HepG2 (cell line): Measurements from ENCODE around the gene GNAT2. TPM values are rescaled to one million over a fixed set of nuclear protein-coding genes. Genes with fewer than 3 reads are reported as not detected.

Source experiments
- ADNP ChIP-seq: sonication (generic); formaldehyde crosslinking; IDR thresholded peaks from 2 replicates; pipeline ENCODE4 v1.4.0; 2020; ENCODE audit warnings: missing genetic modification reagents
- AKAP8 ChIP-seq: sonication (generic); formaldehyde crosslinking; IDR thresholded peaks from 2 replicates; pipeline ENCODE4 v1.5.1; 2020; ENCODE audit warnings: mild to moderate bottlenecking, missing genetic modification reagents
- CEBPB ChIP-seq: IDR thresholded peaks from 2 replicates; pipeline ENCODE4 v1.6.1; 2011; ENCODE audit warnings: low read depth, low read length, improper control_type of control experiment, borderline replicate concordance
- DNMT1 ChIP-seq: sonication (generic); formaldehyde crosslinking; IDR thresholded peaks from 2 replicates; pipeline ENCODE4 v1.5.1; 2020; ENCODE audit warnings: mild to moderate bottlenecking, missing genetic modification reagents
- FOSL1 ChIP-seq: sonication (generic); formaldehyde crosslinking; IDR thresholded peaks from 2 replicates; pipeline ENCODE4 v1.9.0; 2021; ENCODE audit warnings: missing genetic modification reagents, borderline replicate concordance
- HMG20A ChIP-seq: IDR thresholded peaks from 2 replicates; pipeline ENCODE4 v1.6.1; 2016; ENCODE audit warnings: borderline replicate concordance
- HNRNPH1 ChIP-seq: fragments of 200-400 bp; formaldehyde crosslinking; optimal IDR thresholded peaks from 2 replicates; pipeline ENCODE3; 2017; ENCODE audit warnings: mild to moderate bottlenecking, low read depth, low read length
- HOXA7 ChIP-seq: sonication (generic); formaldehyde crosslinking; IDR thresholded peaks from 2 replicates; pipeline ENCODE4 v1.8.1; 2022; ENCODE audit warnings: mild to moderate bottlenecking, missing genetic modification reagents, moderate library complexity
- NCOA2 ChIP-seq: sonication (generic); formaldehyde crosslinking; IDR thresholded peaks from 2 replicates; pipeline ENCODE4 v1.8.0; 2022; ENCODE audit warnings: inconsistent platforms
- NKX3-1 ChIP-seq: sonication (generic); formaldehyde crosslinking; IDR thresholded peaks from 2 replicates; pipeline ENCODE4 v1.5.0; 2020; ENCODE audit warnings: missing genetic modification reagents
- PHF21A ChIP-seq: sonication (generic); formaldehyde crosslinking; IDR thresholded peaks from 2 replicates; pipeline ENCODE4 v1.5.0; 2020; ENCODE audit warnings: mild to moderate bottlenecking, missing genetic modification reagents
- PITX1 ChIP-seq: sonication (generic); formaldehyde crosslinking; IDR thresholded peaks from 2 replicates; pipeline ENCODE4 v1.5.1; 2020; ENCODE audit warnings: mild to moderate bottlenecking, missing genetic modification reagents
- POLR2AphosphoS2 ChIP-seq: IDR thresholded peaks from 2 replicates; pipeline ENCODE4 v1.6.1; 2011; ENCODE audit warnings: low read depth, low read length, improper control_type of control experiment
- RFXAP ChIP-seq: sonication (generic); formaldehyde crosslinking; IDR thresholded peaks from 2 replicates; pipeline ENCODE4 v1.4.0; 2020; ENCODE audit warnings: missing genetic modification reagents, borderline replicate concordance
- SOX13 ChIP-seq, 3 experiments: fragments of 450-650 bp in 1 of 3; sonication (generic) in 1 of 3; formaldehyde crosslinking in 1 of 3; IDR thresholded peaks in 2 of 3; conservative IDR thresholded peaks in 1 of 3; 2 replicates each; pipeline versions ENCODE4 v1.5.0 to v1.6.1; 2016 to 2020; ENCODE audit warnings: antibody characterized with exemption in 1 of 3, mild to moderate bottlenecking in 1 of 3, missing compliant biosample characterization in 1 of 3, missing genetic modification reagents in 1 of 3, moderate library complexity in 1 of 3
- SOX5 ChIP-seq: IDR thresholded peaks from 2 replicates; pipeline ENCODE4 v1.6.1; 2016; ENCODE audit warnings: borderline replicate concordance
- SP5 ChIP-seq: IDR thresholded peaks from 2 replicates; pipeline ENCODE4 v1.6.1; 2016; ENCODE audit warnings: low read depth, borderline replicate concordance
- STAG1 ChIP-seq: sonication (generic); formaldehyde crosslinking; IDR thresholded peaks from 2 replicates; pipeline ENCODE4 v1.4.0; 2020; ENCODE audit warnings: missing genetic modification reagents
- TEAD3 ChIP-seq: optimal IDR thresholded peaks from 2 replicates; pipeline ENCODE3; 2016; ENCODE audit warnings: borderline replicate concordance
- XRCC5 ChIP-seq: fragments of 200-400 bp; formaldehyde crosslinking; optimal IDR thresholded peaks from 2 replicates; pipeline ENCODE3; 2017; ENCODE audit warnings: mild to moderate bottlenecking, low read length
- ZBTB25 ChIP-seq: IDR thresholded peaks from 2 replicates; pipeline ENCODE4 v1.6.1; 2018; ENCODE audit warnings: missing genetic modification reagents
- ZNF879 ChIP-seq: sonication (generic); formaldehyde crosslinking; IDR thresholded peaks from 2 replicates; pipeline ENCODE4 v1.8.1; 2023; ENCODE audit warnings: missing genetic modification reagents
- polyA plus RNA-seq, 8 experiments: library from polyadenylated mRNA; depleted of rRNA in 3 of 8; stranded (reverse) in 7 of 8; unstranded in 1 of 8; fragments of >200 nt; fragmentation: Illumina TruSeq in 4 of 8; extraction: Trizol in 4 of 8; gene quantifications; 2 replicates each; pipeline versions ENCODE4 v1.2.1 to v1.2.3, GENCODE V29; 2011 to 2016; ENCODE audit warnings: low read depth in 4 of 8, missing spikeins in 1 of 8, mixed read lengths in 1 of 8; ENCODE audit not compliant: insufficient read depth in 1 of 8
- total RNA-seq, 5 experiments: library from RNA; depleted of rRNA; stranded (reverse); fragments of >200 nt; fragmentation: Illumina TruSeq; extraction: Trizol; gene quantifications; 2 replicates each; pipeline ENCODE4 v1.2.3, GENCODE V29; 2016; ENCODE audit warnings: low read depth in 1 of 5
- TF ChIP-seq, protein P1 (sequence below): sonication (generic); formaldehyde crosslinking; conservative IDR thresholded peaks from 2 replicates; pipeline ENCODE4 v1.4.0; 2020; ENCODE audit warnings: missing genetic modification reagents
- TF ChIP-seq, protein P2 (sequence below): sonication (generic); formaldehyde crosslinking; IDR thresholded peaks from 2 replicates; pipeline ENCODE4 v1.9.0; 2021; ENCODE audit warnings: missing genetic modification reagents, mild to moderate bottlenecking, borderline replicate concordance
- TF ChIP-seq, protein P3 (sequence below): sonication (generic); formaldehyde crosslinking; IDR thresholded peaks from 2 replicates; pipeline ENCODE4 v1.4.0; 2020; ENCODE audit warnings: missing genetic modification reagents, low read depth, mild to moderate bottlenecking, borderline replicate concordance
- TF ChIP-seq, protein P4 (sequence below): sonication (generic); formaldehyde crosslinking; IDR thresholded peaks from 2 replicates; pipeline ENCODE4 v1.4.0; 2020; ENCODE audit warnings: missing genetic modification reagents

GNAT2 gene
- total and polyA plus RNA-seq, 2 of the 13 experiments (the other 11 are each of a cell fraction or from before 2014, with no cell fraction given) = 0.08 to 0.20 TPM

DNA sequence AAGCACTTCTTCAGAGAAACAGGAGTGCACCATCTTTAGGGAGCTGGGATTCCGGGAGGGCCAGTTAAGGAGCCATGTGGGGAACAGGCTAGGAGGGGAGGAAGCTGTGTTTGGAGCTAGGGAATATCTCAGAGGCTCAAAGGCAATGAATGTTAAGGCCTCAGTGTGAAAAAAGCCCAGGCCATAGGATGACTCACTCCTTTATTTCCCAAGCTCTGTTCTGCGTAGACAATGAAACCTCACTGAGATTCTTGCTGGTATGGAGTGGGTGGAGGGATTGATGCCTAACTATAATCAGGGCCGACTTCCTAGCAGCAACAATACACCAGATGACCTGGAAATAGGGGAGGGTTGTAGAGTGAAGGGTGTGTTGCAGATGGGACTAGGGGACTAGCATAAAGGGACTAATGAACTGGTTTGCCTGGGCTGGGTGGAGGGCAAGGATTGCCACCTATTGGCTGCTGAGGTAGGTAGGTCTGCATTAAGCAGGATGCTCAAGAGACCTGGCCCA is 2.1 kb downstream of the GNAT2 start (continued):
- no peak for TF ChIP-seq AKAP8 (CRISPR knock-in tag)
- TF ChIP-seq XRCC5 = peak; percentile 29
- TF ChIP-seq ADNP (CRISPR knock-in tag) = no peak
- TF ChIP-seq, protein P1, sequence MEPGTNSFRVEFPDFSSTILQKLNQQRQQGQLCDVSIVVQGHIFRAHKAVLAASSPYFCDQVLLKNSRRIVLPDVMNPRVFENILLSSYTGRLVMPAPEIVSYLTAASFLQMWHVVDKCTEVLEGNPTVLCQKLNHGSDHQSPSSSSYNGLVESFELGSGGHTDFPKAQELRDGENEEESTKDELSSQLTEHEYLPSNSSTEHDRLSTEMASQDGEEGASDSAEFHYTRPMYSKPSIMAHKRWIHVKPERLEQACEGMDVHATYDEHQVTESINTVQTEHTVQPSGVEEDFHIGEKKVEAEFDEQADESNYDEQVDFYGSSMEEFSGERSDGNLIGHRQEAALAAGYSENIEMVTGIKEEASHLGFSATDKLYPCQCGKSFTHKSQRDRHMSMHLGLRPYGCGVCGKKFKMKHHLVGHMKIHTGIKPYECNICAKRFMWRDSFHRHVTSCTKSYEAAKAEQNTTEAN (CRISPR knock-in tag) = no peak
- TF ChIP-seq, protein P2, sequence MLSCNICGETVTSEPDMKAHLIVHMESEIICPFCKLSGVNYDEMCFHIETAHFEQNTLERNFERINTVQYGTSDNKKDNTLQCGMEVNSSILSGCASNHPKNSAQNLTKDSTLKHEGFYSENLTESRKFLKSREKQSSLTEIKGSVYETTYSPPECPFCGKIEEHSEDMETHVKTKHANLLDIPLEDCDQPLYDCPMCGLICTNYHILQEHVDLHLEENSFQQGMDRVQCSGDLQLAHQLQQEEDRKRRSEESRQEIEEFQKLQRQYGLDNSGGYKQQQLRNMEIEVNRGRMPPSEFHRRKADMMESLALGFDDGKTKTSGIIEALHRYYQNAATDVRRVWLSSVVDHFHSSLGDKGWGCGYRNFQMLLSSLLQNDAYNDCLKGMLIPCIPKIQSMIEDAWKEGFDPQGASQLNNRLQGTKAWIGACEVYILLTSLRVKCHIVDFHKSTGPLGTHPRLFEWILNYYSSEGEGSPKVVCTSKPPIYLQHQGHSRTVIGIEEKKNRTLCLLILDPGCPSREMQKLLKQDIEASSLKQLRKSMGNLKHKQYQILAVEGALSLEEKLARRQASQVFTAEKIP (CRISPR knock-in tag) = no peak
- peak; percentile 41 for TF ChIP-seq TEAD3 (CRISPR knock-in tag)
- TF ChIP-seq POLR2AphosphoS2 = no peak
- TF ChIP-seq SOX13 (IDR thresholded peaks at IDR 0.05) = no peak
- peak in 1 of 2 experiments; percentile 70; a peak in 2 of 4 replicates for TF ChIP-seq SOX13 (CRISPR knock-in tag; conservative IDR thresholded peaks at IDR 0.05 in 1 of 2, IDR thresholded peaks at IDR 0.05 in 1 of 2)
- peak; percentile 40 for TF ChIP-seq STAG1 (CRISPR knock-in tag)
- TF ChIP-seq SOX5 = peak; percentile 69; the same call in 1 of the 2 replicates
- TF ChIP-seq NKX3-1 (CRISPR knock-in tag) = no peak
- TF ChIP-seq, protein P3, sequence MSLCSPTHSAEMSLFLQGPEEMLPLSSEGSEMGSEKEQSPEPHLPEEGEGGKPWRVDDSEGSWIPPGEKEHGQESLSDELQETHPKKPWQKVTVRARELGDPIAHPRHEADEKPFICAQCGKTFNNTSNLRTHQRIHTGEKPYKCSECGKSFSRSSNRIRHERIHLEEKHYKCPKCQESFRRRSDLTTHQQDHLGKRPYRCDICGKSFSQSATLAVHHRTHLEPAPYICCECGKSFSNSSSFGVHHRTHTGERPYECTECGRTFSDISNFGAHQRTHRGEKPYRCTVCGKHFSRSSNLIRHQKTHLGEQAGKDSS = no peak
- no peak for TF ChIP-seq ZNF879
- TF ChIP-seq NCOA2 (CRISPR knock-in tag) = no peak
- 0 out of 2 replicates have a peak, but pooled peaks have one; percentile 16 for TF ChIP-seq PITX1 (CRISPR knock-in tag)
- TF ChIP-seq HNRNPH1 = no peak
- TF ChIP-seq FOSL1 (CRISPR knock-in tag) = peak; percentile 75
- TF ChIP-seq DNMT1 (CRISPR knock-in tag) = no peak
- 0 out of 2 replicates have a peak, but pooled peaks have one; percentile 32 for TF ChIP-seq HMG20A (CRISPR knock-in tag)
- TF ChIP-seq CEBPB = peak; percentile 25; the same call in 1 of the 2 replicates
- TF ChIP-seq RFXAP (CRISPR knock-in tag) = no peak
- peak; percentile 47; the same call in 1 of the 2 replicates for TF ChIP-seq PHF21A (CRISPR knock-in tag)
- TF ChIP-seq HOXA7 (CRISPR knock-in tag) = no peak
- TF ChIP-seq ZBTB25 (CRISPR knock-in tag) = 0 out of 2 replicates have a peak, but pooled peaks have one; percentile 28
- TF ChIP-seq, protein P4, sequence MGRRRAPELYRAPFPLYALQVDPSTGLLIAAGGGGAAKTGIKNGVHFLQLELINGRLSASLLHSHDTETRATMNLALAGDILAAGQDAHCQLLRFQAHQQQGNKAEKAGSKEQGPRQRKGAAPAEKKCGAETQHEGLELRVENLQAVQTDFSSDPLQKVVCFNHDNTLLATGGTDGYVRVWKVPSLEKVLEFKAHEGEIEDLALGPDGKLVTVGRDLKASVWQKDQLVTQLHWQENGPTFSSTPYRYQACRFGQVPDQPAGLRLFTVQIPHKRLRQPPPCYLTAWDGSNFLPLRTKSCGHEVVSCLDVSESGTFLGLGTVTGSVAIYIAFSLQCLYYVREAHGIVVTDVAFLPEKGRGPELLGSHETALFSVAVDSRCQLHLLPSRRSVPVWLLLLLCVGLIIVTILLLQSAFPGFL (CRISPR knock-in tag) = no peak
- TF ChIP-seq SP5 (CRISPR knock-in tag) = no peak
